Measurements from ENCODE around the gene LHFPL6. TPM values are rescaled to one million over a fixed set of nuclear protein-coding genes. Genes with fewer than 3 reads are reported as not detected.
A peak's percentile ranks its signal among the peaks of the same experiment; 100 is the strongest.

The LHFPL6 gene
- total RNA-seq, 1 experiment from 2014 or later, result 4.6 TPM

DNA sequence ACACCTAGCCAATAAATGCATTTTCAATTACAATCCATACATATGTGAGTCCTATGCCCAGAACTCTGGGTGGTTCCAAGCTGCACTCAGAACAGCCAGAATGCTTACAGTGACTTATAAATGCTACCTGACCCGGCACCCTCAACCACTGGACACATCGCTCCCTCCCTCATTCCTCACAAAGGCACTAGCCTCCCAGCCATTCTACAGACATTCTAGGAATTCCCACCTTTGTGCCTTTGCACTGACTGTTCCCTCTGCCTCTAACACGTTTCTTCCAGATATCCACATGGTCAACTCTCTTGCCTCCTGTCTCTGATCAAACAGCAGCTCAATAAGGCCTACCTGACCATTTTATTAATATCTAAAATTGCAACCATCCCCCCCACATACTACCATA is 99.9 kb downstream of the LHFPL6 start:
- no peak for DNase-seq
- no peaks in the 10 kb centered on the region for H3K36me3 ChIP-seq (replicated peaks; ENCODE audit: control insufficient read depth, insufficient read depth, low read length)
- H3K27me3 ChIP-seq (ENCODE audit: control insufficient read depth, insufficient read depth, low read length), result no peaks in the 10 kb centered on the region
- H3K4me3 ChIP-seq (ENCODE audit: insufficient read depth, low read depth, low read length), result no peak overlapping the region

DNA sequence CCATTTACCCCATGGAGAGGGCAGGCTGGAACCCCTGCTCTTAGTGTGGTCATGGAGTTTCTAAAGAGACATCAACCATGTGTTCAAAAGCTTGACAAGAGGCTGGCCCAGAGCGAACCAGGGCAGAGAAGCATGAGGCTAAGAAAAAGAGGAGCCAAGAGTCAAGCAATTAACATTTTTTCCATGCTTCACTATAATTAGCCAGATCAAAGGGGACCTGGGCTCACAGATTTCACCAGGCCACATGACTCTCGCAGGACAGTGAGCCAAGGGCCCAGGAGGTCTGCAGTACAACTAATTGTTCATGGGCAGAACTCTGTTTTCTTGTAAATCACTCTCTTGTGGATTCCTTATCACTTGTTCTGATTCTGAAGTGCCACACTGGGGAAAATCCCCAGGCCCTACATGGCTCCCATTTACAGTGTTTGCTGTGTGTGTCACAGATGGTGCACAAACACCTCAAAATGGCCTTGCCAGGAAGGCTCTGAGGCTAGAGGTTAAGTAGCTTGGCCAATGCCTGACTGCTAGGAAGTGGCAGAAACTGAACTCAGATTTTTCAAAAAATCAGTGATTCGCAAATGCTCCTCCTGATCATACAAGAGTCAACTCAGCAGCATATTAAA is 101.2 kb downstream of the LHFPL6 start:
- Histone ChIP-seq H3K4me3 (ENCODE audit: insufficient read depth, low read depth, low read length) (no peak overlapping the region), H3K27me3 (ENCODE audit: control insufficient read depth, insufficient read depth, low read length) (no peaks in the 10 kb centered on the region), H3K36me3 (replicated peaks; ENCODE audit: control insufficient read depth, insufficient read depth, low read length) (no peaks in the 10 kb centered on the region)
- no peak for DNase-seq

DNA sequence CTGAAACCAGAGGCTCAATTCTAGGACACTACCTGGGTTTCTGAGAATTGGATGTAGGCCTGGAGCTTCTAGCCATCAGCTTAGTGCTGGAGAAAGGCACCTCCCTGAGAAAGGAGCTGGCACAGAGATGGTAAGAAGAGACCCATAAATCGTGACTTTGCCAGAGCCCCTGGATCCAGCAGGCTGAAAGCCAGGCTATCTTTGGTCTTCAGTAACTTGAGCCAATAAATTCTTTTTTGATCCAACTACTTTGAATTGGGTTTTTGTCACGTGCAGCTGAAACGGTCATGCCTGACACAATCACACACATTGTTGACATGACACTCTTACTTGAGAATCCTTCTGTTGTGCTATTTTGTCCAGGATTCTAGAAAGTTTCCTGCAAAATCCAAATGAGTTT is 103.4 kb downstream of the LHFPL6 start:
- Histone ChIP-seq H3K27me3 (ENCODE audit: control insufficient read depth, insufficient read depth, low read length) (no peaks in the 10 kb centered on the region), H3K36me3 (replicated peaks; ENCODE audit: control insufficient read depth, insufficient read depth, low read length) (no peaks in the 10 kb centered on the region), H3K4me3 (ENCODE audit: insufficient read depth, low read depth, low read length) (no peak overlapping the region)
- no peak for DNase-seq

DNA sequence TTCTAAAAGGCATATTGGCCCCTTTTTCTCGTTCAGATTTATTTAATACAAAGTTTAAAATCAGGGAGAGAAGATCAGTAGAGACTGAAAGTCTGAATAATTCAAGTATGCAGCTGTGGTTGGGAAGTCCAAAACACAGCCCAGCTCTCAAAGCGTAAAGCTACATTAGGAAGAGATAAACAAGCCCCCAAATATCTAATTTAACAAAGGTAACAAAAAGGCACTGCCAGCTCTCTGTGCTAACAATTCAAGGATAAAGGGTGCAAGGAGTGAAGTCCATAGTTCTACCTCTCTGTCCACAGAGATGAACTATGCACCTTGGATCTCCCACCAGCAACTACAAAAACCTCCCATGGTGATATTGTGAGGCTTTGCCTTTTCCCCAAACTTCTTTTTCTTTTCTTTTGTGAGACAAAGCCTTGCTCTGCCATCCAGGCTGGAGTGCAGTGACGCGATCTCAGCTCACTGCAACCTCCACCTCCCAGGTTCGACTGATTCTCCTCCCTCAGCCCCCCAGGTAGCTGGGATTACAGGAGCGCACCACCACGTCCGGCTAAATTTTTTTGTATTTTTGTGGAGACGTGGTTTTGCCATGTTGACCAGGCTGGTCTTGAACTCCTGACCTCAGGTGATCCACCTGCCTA is 104.4 kb downstream of the LHFPL6 start:
- Histone ChIP-seq H3K27me3 (ENCODE audit: control insufficient read depth, insufficient read depth, low read length) (no peaks in the 10 kb centered on the region), H3K4me3 (ENCODE audit: insufficient read depth, low read depth, low read length) (no peak overlapping the region), H3K36me3 (replicated peaks; ENCODE audit: control insufficient read depth, insufficient read depth, low read length) (no peaks in the 10 kb centered on the region)
- DNase-seq, result no peak

DNA sequence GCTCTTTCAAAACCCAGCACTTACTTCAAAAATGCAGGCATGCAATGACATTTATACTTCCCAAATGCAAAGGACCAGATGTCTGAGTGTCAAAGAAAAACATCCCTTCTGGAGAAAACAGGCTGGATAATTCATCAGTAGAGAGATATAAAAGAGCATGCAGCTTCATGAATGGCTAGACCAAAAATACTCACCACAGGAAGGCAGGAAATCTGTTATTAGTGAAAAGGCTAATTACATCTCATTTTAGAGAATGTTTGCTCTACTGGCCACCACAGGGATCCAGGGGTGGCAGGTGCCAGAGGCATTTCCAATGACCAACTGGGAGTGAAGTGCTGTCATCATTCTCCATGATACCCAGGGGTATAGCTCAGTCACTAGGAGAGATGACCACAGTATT is 106.5 kb downstream of the LHFPL6 start:
- DNase-seq, result no peak
- H3K36me3 ChIP-seq (replicated peaks; ENCODE audit: control insufficient read depth, insufficient read depth, low read length), result no peaks in the 10 kb centered on the region
- H3K4me3 ChIP-seq (ENCODE audit: insufficient read depth, low read depth, low read length), result no peak overlapping the region
- H3K27me3 ChIP-seq (ENCODE audit: control insufficient read depth, insufficient read depth, low read length), result no peaks in the 10 kb centered on the region

DNA sequence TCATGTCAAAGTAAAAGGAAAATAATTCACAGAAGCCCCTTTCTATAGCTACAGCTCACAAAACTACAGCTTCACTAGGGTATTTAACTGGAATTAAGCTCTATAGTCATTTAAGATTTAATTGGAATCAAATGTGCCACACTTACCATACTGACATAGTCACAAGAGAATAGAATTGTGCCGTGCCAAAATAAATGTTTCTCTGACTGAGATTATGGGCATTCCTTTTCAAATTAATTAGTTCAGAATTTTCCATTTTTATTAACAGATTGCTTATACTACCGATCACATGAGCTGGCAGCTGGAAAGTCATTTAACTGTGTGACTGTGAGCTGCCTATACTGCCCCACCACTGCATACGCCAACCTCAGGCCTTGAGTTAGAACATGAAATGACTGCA is 108.4 kb downstream of the LHFPL6 start:
- no peak for DNase-seq
- Histone ChIP-seq H3K36me3 (replicated peaks; ENCODE audit: control insufficient read depth, insufficient read depth, low read length) (no peaks in the 10 kb centered on the region), H3K4me3 (ENCODE audit: insufficient read depth, low read depth, low read length) (no peak overlapping the region), H3K27me3 (ENCODE audit: control insufficient read depth, insufficient read depth, low read length) (0 out of 2 replicates have a peak, but pooled peaks cover 2% of the 10 kb centered on the region)

DNA sequence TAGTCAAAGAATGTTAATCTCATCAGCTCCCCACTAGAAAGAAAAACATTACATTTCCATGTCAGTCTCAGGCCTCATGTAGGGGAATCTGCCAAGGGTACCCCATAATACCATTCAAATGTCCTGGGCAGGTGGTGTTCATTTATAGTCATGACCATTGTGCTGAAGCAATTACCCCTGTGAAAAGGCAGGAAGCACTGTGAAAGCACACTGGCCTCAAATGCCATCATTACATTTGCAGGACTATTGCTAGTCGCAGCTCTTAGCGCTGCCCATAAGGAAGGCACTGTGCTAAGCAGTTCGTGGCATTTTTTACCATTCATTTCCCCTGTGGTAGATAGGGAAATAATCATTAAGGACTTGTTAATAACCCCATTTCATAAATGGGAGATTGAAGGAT is 109.0 kb downstream of the LHFPL6 start:
- Histone ChIP-seq H3K4me3 (ENCODE audit: insufficient read depth, low read depth, low read length) (no peak overlapping the region), H3K36me3 (replicated peaks; ENCODE audit: control insufficient read depth, insufficient read depth, low read length) (no peaks in the 10 kb centered on the region), H3K27me3 (ENCODE audit: control insufficient read depth, insufficient read depth, low read length) (0 out of 2 replicates have a peak, but pooled peaks cover 2% of the 10 kb centered on the region)
- DNase-seq, result no peak

DNA sequence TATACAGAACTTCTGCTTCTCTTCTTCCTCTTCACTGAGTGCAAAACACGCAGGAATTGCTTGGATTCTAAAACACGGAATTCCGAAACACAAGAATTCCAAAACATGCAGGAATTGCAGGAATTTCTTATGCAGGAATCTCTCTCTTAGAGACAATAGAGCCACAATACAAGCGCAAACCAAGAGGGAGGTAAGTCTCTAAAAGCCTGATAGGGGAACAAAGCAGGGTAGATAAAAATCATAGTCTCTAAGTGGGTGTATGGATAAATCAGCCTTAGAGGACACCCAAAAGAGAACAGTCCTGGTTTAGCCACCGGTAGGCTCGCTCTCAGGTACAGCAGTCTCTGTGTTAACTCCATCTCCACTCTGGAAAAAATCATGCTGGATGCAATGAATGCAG is 112.9 kb downstream of the LHFPL6 start:
- peak; percentile 17 for DNase-seq
- Histone ChIP-seq H3K27me3 (ENCODE audit: control insufficient read depth, insufficient read depth, low read length) (0 out of 2 replicates have a peak, but pooled peaks cover 2% of the 10 kb centered on the region), H3K4me3 (ENCODE audit: insufficient read depth, low read depth, low read length) (no peak overlapping the region), H3K36me3 (replicated peaks; ENCODE audit: control insufficient read depth, insufficient read depth, low read length) (no peaks in the 10 kb centered on the region)

DNA sequence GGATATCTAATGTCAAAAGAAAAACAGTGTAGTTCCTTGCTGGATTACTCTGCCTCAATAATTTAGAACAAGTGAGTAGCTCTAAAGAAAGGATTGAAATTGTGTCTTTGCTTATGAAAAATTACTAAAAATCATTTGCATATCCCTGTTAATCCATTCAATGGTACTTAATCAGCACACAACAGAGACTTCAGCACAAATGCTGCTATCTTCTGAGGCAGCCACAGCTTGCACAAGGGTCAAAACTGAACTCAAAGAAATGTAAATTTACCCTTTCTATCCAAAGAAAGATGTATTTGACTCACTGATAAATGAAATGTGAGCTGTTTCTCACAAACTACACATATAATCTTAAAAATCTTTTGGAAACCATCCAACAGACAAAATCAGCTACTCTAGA is 116.2 kb downstream of the LHFPL6 start:
- Histone ChIP-seq H3K27me3 (ENCODE audit: control insufficient read depth, insufficient read depth, low read length) (0 out of 2 replicates have a peak, but pooled peaks cover 2% of the 10 kb centered on the region), H3K36me3 (replicated peaks; ENCODE audit: control insufficient read depth, insufficient read depth, low read length) (no peaks in the 10 kb centered on the region)
- DNase-seq, result no peak

DNA sequence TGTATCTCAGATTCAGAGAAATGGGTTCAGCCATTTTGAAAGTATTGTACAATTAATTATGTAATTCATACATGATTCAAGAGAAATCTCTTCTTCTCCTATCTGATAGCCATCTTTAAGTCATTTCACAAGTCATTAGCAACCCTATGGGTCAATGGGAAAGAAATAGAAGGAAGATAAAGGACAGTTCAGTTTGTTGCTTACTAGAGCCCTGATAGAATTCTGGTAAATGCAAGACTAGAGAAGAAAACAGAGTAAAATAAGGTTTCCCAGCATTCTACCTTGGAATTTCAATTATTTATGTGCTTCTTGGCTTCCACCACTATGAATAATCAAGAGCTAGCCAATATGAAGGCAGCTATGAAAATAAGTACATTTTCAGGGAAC is 117.7 kb downstream of the LHFPL6 start:
- no peak for DNase-seq
- no peaks in the 10 kb centered on the region for H3K27me3 ChIP-seq (ENCODE audit: control insufficient read depth, insufficient read depth, low read length)
- no peak overlapping the region for H3K4me3 ChIP-seq (ENCODE audit: insufficient read depth, low read depth, low read length)
- H3K36me3 ChIP-seq (replicated peaks; ENCODE audit: control insufficient read depth, insufficient read depth, low read length), result no peaks in the 10 kb centered on the region

More for the DNA sequence above, 116.2 kb downstream of the LHFPL6 start:
- no peak overlapping the region for H3K4me3 ChIP-seq (ENCODE audit: insufficient read depth, low read depth, low read length)

DNA sequence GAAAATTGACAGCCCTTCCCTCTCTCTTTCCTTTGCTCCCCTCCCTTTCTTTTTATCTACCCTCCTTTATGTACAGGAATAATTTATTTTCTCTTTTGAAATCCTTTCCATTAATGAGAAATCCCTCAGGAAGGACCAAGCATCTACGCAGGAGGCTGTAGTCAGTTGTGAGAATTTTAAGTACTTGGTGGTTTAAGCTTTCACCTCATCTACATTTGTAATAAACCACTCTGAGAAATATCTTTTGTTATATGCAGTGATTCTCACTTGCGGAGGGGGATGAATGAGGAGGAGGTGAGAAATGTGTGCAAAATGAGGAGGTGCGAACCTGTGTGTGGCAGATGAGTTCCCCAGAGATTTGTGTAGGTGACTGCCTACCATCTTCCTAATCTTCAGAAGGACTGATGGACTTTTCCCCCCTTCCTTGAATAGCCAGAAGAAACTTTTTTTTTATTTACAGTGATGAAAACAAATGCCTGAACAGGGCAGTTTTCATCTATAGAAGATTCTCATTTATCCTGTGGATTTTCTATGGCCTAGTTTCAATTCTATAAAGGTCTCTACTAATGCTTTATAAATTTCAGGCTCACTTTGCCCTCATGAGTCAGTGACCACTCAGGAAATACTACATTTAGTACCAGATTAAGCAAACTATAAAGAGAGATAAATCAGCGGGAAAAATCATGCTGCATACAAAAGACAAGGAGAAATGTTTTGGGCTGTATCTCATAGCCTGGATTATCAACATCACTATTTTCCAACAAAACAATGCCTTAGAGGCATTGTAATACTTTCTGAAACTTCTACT is 118.3 kb downstream of the LHFPL6 start:
- no peak for DNase-seq
- no peaks in the 10 kb centered on the region for H3K36me3 ChIP-seq (replicated peaks; ENCODE audit: control insufficient read depth, insufficient read depth, low read length)
- H3K4me3 ChIP-seq (ENCODE audit: insufficient read depth, low read depth, low read length), result no peak overlapping the region
- no peaks in the 10 kb centered on the region for H3K27me3 ChIP-seq (ENCODE audit: control insufficient read depth, insufficient read depth, low read length)

DNA sequence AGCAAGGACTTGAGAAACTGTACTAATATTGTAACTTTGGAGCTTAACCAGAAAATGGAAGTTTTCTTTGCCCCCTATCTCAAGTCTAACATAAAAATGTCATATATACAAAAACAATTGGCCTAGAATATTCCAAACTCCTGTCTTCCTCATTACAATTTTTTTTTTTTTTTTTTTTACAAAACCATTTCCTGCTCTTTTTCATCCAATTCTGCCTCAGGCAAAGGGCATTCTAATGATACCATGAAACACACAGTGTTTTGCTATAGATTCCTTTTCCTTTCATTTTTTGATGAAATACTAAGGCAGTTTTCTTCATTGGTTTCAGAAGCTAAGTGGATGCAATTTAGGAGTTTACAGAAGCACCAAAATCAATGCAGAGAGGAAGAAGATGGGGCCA is 119.7 kb downstream of the LHFPL6 start:
- Histone ChIP-seq H3K4me3 (ENCODE audit: insufficient read depth, low read depth, low read length) (no peak overlapping the region), H3K27me3 (ENCODE audit: control insufficient read depth, insufficient read depth, low read length) (no peaks in the 10 kb centered on the region), H3K36me3 (replicated peaks; ENCODE audit: control insufficient read depth, insufficient read depth, low read length) (no peaks in the 10 kb centered on the region)
- no peak for DNase-seq

DNA sequence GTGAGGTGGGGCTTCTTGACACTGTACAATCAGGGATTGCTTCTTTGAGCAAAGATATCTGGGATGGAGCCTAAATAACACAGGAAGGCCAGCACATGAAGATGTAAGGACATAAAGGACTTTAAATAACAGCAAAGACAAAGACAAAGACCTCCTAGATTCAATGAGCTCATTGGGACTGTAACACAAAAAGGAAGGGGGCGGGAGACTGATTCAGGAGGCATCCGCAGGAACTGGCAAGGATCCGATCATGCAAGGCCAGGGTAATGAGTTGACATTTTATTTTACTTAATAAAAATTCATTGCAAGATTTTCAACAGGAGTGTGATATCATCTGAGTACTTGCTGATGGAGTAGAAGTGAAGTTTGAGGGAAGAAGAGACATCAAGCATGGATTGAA is 121.5 kb downstream of the LHFPL6 start:
- Histone ChIP-seq H3K36me3 (replicated peaks; ENCODE audit: control insufficient read depth, insufficient read depth, low read length) (no peaks in the 10 kb centered on the region), H3K27me3 (ENCODE audit: control insufficient read depth, insufficient read depth, low read length) (no peaks in the 10 kb centered on the region), H3K4me3 (ENCODE audit: insufficient read depth, low read depth, low read length) (no peak overlapping the region)
- DNase-seq, result no peak

DNA sequence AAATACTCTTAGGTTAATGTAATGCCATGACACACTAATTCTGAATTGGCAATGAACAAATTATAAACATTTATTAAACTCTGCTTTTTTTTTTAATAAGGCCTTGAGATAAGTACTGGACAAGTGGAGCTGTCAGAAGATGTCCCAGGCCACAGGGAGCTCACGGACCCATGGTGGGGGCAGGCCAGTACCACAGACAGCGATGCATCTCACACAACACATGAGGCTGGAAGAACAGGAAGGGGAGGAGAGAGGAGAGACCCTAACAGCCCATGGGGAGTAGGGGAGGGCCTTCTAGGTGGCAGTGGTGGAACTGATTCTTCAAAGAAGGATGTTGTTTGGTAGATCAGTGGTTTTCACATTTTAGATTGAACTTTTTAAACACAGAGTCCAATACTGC is 128.4 kb downstream of the LHFPL6 start:
- Histone ChIP-seq H3K4me3 (ENCODE audit: insufficient read depth, low read depth, low read length) (no peak overlapping the region), H3K36me3 (replicated peaks; ENCODE audit: control insufficient read depth, insufficient read depth, low read length) (no peaks in the 10 kb centered on the region), H3K27me3 (ENCODE audit: control insufficient read depth, insufficient read depth, low read length) (no peaks in the 10 kb centered on the region)
- DNase-seq, result no peak

DNA sequence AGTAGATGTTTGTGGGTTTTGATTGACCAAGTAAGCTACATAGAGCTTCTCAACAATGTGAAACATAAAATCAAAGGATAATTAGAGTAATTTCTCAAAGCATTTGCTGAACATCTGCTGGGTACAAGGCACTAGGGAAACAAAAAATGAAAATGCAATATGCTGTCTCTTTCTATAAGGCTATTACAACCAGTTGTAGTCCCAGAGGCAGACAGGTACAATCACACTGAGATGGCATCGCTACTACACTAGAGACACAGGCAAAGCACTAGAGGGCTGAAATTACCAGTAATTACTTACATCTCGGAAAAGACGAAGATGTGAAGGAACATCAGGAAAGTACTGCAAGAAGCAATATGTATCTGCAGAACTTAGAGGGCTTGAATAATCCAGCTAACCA is 133.3 kb downstream of the LHFPL6 start:
- H3K27me3 ChIP-seq (ENCODE audit: control insufficient read depth, insufficient read depth, low read length), result no peaks in the 10 kb centered on the region
- H3K36me3 ChIP-seq (replicated peaks; ENCODE audit: control insufficient read depth, insufficient read depth, low read length), result no peaks in the 10 kb centered on the region
- H3K4me3 ChIP-seq (ENCODE audit: insufficient read depth, low read depth, low read length), result no peak overlapping the region
- no peak for DNase-seq
